Left colon (tissue), 2 donors: Measurements from ENCODE around the gene RPL38. TPM values are rescaled to one million over a fixed set of nuclear protein-coding genes. Genes with fewer than 3 reads are reported as not detected.
"Not testable (repeated sequence)": the region's sequence is repeated elsewhere in the genome, so short reads cannot be mapped to it uniquely, and the experiment has no call there.

Experiments used
- ATAC-seq: fragments of 200-7000 bp; cut with Tn5 transposase; one replicate; pipeline ENCODE4 v1.9.1; 2020; ENCODE audit warnings: mild to moderate bottlenecking, moderate library complexity
- DNase-seq, 2 donors: peaks; one replicate each; pipeline ENCODE4 v3.0.0-alpha.2; 2020
- intact Hi-C, 2 donors: fragments of 100-400 bp; cut with DNase I in 1 of 2; cut with micrococcal nuclease in 1 of 2; formaldehyde crosslinking; loops; one replicate each; pipeline versions ENCODE4 v1.11.2 to v1.14.0; 2022; cut with DNase I, micrococcal nuclease
- total RNA-seq, 2 donors: library from RNA; stranded (reverse); fragmentation: NEBNext Ultra II Directional; extraction: Animal tissue kit (Norgen Biotek cat#: 25700); gene quantifications; one replicate each; pipeline ENCODE4 v1.2.1, GENCODE V29; 2021
- donor health status: DM: no; HTN: no; CAD: no.
- donor health status: DM: yes; HTN: yes; CAD: no.

RPL38 gene
- total RNA-seq, 2 donors from 2014 or later: 629 to 677 TPM

GRCh38 chr17:74180336-74180735 lies 23.1 kb upstream of the RPL38 start:
- ATAC-seq (no peak), DNase-seq (no peak)
- intact Hi-C loops: no loop called here

GRCh38 chr17:74181341-74181740 lies 22.1 kb upstream of the RPL38 start:
- no peak for DNase-seq
- intact Hi-C loops: no loop called here
- no peak for ATAC-seq

DNA sequence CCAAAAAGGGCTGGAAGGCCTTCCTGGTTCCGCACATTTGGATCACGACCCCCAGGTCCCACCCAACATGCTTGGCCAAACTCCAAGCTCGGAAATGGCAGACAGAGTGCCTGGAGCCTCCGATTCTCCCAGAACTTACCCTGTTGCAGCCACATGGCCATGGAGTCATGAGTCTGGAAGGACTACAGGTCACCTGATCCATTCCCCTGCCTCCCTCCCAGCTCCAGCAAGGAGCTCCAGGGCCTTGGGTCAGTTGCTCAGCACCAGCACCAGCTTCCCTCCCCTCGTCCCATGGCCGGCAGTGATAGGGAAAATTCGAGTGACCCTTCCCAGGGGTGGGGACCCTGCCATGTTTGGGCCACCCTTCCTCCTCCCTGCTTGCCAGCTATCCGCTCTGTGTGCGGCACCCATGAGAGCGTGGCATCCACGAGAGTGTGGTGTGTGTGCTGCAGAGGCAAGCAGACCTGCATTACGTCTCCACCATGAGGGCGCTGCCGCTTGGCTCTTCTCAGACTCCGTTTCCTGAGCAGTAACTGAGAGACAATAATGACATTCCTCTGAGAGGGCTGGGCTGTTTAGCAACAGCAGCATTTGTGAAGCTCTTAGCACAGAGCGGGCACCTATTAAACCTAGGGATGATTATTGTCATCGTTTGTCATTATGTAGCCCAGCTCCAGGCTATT lies 21.3 kb upstream of the RPL38 start:
- ATAC-seq (peak; percentile 9), DNase-seq (no peak)
- intact Hi-C loops: no loop called here

DNA sequence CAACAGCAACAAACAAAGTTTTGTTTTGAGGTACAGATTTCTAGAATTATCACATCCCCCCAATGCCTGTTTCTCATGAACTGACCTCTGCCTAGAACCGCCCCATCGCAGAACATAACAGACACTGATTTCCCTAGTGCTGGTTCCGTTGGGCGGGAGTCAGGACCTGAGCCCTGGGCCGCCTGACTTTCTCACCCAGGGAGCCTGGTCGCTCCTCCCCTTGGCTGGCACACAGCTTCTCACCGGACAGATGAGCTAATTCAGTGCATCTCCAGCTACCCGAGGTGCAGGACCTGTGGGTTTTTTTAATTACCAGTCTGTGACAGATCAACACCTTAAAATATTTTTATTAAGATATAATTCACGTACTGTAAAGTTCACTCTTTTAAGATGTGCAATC lies 20.1 kb upstream of the RPL38 start:
- intact Hi-C loops: no loop called here
- ATAC-seq (no peak), DNase-seq (no peak)

DNA sequence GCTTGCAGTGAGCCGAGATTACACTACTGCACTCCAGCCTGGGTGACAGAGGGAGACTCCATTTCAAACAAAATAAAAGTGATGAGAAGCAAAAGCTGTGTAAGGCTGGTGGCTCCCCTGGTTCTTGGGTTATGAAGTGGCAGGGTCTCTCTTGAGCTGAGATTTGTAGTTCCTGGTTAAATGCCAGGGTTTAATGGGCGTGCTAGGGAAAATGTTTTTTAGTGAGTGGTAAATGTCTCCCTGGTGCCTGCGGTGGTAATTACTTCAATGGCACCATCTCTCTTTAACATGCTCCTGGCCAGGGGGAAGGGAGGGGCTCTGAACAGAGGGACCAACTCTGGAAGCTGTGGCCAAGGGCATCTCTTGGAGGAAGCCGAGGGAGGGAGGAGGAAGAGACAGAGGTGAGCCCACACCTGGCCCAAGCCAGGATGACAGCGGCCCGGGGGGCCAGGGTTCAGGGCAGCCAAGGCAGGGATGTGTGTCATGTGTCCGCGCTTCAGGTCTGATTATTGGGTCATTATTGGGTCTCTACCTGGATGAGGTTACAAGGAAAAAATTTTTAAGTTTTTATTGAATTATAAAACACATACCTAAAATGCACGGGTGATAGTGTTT lies 17.8 kb upstream of the RPL38 start:
- intact Hi-C loops: no loop called here
- DNase-seq (no peak), ATAC-seq (no peak)

- intact Hi-C loops: no loop called here
- DNase-seq (no peak), ATAC-seq (no peak)
These were observed 17.0 kb upstream of the RPL38 start for GRCh38 chr17:74186498-74186897.

DNA sequence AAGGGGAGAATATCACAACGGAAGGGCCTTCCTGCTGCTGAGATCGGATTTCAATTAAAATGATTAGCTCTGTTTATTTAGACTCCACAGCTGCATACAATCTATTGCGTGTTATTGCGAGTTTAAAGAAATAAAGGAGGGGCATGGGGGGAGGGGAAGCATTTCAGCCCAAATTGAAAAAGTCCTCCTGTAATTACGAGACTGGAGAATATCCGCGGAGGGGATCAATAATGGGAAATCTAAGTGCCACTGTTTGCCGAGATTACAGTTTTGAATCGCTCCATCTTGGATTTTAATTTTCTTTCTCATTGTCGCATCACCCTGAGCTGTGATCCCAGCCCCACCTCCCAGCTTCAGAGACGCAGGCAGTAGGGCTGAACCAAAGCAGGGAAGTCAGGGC lies 15.7 kb upstream of the RPL38 start:
- ATAC-seq (no peak), DNase-seq (no peak)
- intact Hi-C loops: no loop called here

DNA sequence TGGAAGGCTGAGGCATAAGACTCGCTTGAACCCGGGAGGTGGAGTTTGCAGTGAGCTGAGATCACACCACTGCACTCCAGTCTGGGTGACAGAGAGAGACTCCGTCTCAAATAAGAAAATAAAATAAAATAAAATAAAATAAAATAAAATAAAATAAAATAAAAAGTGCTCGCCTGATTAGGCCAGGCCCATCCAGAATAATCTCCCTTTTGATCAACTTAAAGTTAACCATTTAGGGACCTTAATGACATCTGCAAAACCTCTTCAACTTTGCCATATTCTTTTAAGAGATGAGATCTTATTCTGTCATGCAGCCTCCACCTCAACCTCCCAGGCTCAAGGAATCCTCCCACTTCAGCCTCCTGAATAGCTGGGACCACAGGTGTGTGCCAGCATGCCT lies 14.8 kb upstream of the RPL38 start:
- DNase-seq, ATAC-seq, intact Hi-C loops: not testable (repeated sequence)

DNA sequence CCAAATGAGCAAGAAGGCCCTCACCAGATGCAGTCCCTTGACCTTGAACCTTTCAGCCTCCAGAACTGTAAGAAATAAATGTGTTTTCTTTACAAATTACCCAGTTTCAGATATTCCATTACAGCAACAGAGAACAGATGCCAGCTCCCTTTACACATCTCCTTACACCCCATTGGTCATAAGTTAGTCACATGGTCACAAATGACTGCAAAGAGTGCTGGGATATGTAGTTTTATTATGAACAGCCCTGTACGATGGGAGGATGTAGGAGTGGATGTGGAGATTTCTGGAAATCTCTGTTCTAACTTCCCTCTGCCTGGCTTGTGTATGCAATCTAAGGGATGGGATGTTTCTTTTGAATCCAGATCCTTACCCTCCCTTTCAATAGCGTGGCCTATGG lies 13.3 kb upstream of the RPL38 start:
- DNase-seq: no peak
- intact Hi-C loops: no loop called here
- ATAC-seq: peak; percentile 69

DNA sequence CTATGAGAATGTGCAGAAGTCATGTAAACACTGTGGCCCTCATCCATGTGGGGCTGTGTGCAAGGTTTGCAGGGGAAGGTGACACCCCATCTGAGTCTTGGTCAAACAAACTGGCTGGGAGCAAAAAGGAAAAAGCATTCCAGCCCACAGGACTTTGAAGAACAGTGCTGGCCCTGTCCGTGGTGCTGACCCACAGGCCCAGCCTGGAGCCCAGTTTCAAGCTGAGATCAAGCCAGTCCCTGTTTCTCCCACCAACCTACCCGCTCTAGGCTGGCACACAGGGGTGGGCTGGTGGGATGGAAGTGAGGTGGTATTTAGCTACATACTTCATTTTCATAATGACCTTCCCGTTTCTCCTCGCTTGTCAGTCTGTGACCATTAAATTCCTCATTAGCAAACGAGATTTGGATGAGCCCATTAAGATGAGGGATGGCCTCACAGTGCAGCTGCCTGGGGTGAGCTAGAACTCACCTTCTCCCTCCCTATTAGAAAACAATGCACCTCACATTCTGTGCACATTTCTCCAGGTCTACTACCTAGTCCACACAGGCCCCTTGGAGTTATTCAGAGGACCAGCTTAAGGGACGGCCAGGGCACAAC lies 12.6 kb upstream of the RPL38 start:
- ATAC-seq: no peak
- DNase-seq: no peak
- intact Hi-C loops: no loop called here

- DNase-seq (peak; percentile 37 to 80), ATAC-seq (peak; percentile 77)
- intact Hi-C loops: no loop called here
These were observed 10.3 kb upstream of the RPL38 start for GRCh38 chr17:74192950-74193781.

DNA sequence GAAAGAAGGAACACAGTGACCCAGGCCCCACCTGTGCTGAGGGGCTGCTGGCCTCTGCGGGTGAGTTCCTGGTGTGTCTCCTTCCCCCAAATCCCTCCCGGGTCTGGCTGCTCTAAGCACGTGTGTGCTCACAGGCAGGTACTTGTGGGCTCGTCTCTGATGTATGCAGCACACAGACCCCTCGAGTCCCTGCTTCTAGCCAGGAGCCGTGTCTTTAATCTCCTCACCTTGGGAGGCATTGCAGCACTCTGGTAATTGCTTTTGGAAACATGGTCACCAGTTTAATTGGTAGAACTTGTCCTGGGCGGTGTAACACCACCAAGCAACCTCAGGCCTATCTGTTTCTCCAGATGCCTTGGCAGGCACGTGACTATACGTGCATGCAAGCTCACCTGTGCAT lies 8.8 kb upstream of the RPL38 start:
- no peak for DNase-seq
- intact Hi-C loops: no loop called here
- no peak for ATAC-seq

DNA sequence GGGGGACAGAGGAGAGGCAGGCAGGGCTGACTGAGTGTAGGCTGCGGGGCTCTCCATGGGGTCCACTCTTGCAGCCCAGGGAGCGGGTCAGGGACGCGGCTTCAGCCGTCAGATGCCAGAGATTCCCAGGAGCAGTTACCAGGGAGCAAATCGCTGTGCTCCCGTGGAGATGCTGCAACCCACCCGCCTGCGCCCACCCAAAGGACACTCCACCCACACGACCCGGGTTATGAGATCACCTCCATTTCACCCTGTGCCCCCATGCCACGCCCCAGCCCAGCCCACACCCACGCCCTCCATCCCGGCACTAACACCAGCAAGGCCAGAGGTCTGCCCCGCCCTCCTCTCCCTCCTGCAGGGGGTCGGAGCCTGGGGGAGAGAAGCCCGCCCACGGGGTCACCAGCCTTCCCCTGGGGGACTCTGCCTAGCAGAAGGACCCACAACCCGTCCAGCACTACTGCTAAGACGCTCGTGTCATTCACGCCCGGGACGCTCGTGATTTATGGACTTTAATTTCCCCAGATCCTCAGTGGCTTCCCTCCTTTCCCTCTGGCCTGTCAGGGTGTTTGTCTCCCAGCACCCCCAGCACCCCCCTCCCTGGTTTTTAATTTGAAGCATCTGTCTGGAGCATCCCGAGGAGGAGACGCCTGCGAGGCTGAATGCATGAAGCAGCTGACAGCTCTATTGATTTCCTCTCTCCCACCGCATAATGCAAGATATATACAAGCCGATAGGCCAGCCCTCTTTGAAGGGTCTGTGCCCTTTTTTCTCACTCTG lies 6.7 kb upstream of the RPL38 start:
- intact Hi-C loops: no loop called here
- DNase-seq (no peak), ATAC-seq (no peak)

GRCh38 chr17:74197801-74198200 lies 5.7 kb upstream of the RPL38 start:
- ATAC-seq (no peak), DNase-seq (no peak)
- intact Hi-C loops: no loop called here

DNA sequence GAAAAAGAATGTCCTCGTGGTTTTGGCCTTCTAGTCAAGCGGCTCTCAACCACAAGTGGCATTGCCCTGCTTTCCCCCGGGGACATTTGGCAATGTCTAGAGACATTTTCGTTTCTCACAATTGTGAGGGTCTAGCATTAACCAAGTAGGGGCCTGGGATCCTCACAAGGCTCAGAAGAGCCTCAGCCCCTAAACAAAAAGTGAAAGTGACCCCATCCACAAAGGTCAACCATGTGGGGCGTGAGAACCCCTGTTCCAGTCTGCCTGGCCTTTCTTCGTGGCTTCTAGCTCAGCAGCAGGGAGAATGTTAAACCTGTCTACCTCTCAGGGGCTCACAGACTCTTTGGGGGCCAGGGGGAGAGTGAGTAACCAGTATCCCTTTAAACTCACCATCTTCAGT lies 4.8 kb upstream of the RPL38 start:
- intact Hi-C loops: no loop called here
- DNase-seq (no peak), ATAC-seq (no peak)

- intact Hi-C loops: no loop called here
- DNase-seq (peak in 1 of 2 donors; percentile 65), ATAC-seq (peak; percentile 50)
These were observed 4.0 kb upstream of the RPL38 start for GRCh38 chr17:74199306-74200092.

DNA sequence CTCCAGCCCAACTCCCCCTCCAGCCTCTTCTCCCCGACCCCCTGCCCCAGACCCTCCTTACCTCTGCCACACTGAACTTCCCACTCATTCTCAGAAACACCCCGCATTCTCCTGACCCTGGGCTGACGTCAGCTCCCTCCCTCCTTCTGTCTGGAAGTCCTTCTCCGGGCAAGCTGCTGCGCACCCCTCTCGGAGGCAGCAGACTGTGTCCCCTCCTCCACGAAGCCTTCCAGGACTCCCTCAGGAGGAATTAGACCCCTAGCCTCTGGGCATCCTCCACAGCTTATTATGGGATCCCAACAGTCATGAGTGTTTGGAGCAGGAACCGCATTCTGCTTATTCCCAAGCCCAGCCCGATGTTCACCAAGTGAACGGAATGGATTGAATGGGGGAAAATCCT lies 3.4 kb upstream of the RPL38 start:
- DNase-seq (no peak), ATAC-seq (no peak)
- intact Hi-C loops: no loop called here

DNA sequence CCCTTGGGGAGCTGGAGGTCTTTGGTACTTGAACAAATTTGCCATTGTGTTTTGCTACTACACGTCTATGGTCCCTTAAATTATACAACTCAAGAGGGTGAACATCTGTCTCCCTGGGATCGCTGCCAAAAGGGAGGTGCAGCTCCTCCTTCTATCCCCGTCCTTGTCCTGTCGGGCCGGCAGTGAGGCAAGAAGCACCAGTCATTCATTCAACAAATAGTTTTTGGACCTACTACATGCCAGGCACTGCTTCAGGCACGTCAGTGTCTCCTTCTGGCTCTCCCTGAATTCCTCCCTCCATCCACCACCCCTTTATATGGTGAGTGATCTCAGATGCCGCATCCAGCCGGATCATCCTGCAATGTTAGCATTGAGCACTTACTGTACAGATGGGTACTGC lies 2.2 kb upstream of the RPL38 start:
- peak; percentile 63 to 73 for DNase-seq
- ATAC-seq: no peak
- intact Hi-C loops: no loop called here
